HFF-Myc (cell line): Measurements from ENCODE around the gene SELENOS.

Experiments used
- DNase-seq: peaks from one replicate; pipeline ENCODE4 v3.0.0-alpha.2; 2011; ENCODE audit warnings: low read depth; ENCODE audit errors: extremely low read depth
- H3K4me3 ChIP-seq: replicated peaks from 2 replicates; pipeline ENCODE4 v1.5.1; 2011; ENCODE audit warnings: low read depth, mild to moderate bottlenecking, control low read depth, low read length
- TF ChIP-seq, protein P1 (sequence below): IDR thresholded peaks from 2 replicates; pipeline ENCODE4 v1.5.1; 2012; ENCODE audit warnings: mild to moderate bottlenecking, low read depth, low read length, control low read depth; ENCODE audit errors: missing control alignments

The SELENOS gene

DNA sequence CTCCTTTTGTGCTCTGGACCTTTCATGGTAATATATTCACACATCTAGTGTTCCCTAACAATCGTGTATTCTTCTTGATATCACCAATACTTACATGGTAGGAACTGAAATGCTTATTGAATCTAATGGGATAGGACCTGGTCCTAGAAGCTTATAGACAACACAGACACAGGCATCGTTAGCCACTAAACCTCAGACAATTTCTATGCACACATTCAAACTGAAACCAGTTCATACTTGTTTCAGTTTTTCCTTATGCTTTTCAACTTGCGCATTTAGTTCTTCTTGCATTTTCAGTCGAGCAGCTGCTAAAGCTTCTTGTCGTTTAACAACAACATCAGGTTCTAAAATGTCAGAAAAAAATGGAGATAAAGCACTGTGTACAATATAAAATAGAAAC is 2.3 kb downstream of the SELENOS start:
- DNase-seq = no peak
- H3K4me3 ChIP-seq = no peak overlapping the region
- TF ChIP-seq, protein P1, sequence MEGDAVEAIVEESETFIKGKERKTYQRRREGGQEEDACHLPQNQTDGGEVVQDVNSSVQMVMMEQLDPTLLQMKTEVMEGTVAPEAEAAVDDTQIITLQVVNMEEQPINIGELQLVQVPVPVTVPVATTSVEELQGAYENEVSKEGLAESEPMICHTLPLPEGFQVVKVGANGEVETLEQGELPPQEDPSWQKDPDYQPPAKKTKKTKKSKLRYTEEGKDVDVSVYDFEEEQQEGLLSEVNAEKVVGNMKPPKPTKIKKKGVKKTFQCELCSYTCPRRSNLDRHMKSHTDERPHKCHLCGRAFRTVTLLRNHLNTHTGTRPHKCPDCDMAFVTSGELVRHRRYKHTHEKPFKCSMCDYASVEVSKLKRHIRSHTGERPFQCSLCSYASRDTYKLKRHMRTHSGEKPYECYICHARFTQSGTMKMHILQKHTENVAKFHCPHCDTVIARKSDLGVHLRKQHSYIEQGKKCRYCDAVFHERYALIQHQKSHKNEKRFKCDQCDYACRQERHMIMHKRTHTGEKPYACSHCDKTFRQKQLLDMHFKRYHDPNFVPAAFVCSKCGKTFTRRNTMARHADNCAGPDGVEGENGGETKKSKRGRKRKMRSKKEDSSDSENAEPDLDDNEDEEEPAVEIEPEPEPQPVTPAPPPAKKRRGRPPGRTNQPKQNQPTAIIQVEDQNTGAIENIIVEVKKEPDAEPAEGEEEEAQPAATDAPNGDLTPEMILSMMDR = no peak

DNA sequence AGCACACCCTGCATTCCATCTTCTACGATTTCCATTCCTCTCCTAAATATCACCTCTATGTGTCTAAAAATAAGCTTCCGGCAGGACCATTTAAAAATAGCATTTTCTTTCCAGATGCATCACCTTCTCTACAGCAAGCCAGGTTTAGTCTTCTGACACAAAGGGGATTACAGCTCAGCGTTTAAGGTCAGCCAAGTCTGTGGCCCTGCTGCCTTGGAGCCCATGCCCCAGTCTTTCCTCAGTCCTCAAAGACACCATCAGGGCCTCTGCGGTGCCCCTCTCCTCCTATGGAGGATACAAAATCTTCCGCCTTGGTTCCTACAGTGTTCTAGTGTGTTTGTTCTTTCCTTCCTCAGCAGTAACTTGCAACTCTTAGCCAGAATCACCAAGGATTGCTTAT is 3.8 kb downstream of the SELENOS start:
- no peak for DNase-seq
- TF ChIP-seq, protein P1 = no peak
- no peak overlapping the region for H3K4me3 ChIP-seq

DNA sequence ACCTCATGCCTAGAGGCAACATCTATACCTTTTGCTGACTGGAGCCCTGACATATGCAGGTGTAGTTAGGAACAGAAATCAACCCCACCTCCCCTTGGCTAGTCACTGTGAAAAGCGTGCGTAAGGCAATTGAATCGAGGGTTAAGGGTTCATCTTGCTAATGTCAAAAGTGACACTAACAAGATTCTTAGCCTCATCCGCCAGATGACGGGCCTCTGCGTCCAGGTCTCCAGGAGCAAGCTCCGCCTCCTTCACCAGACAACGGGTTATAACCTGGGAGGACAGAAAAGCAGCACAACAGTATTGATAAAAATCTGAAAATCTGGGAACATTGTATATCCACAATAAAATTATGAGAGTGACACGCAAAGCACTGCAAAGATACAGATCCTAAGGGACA is 4.7 kb downstream of the SELENOS start:
- DNase-seq = no peak
- TF ChIP-seq, protein P1 = no peak
- H3K4me3 ChIP-seq = no peak overlapping the region

DNA sequence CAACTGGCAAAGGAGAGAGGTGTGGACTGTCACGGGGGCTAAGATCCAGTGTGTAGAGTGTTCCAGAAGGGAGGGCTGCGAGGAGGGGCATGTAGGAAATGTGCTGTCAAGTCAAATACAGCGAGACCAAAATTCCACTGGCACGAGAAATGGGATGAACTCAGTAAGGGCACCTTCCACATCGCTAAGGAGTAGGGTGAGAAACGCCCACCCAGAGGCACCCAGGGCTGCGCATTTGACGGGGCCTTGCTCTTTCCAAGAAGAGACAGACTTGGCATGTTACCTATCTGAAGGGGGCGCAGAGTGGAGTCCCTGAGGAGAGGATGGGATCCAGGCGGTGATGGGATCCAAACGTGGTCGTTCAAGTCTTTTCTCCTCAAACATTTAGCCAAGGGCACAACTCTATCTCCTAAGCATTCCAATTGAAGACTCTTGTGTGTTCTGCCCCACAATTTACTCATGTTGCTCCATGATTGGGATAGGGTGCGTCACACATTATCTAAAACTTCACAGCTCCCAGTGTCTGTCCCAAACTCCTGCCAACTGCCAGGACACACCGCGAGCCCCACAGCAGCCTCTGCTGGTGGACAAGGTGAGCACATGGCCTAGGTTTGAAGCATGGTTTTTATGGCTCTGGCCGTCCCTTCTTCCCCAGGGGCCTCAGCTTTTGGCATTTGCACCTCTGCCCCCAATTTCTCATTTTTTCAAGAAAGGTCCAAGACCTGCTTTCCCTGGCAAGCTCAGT is 7.6 kb downstream of the SELENOS start:
- no peak overlapping the region for H3K4me3 ChIP-seq
- no peak for DNase-seq
- TF ChIP-seq, protein P1 = peak; percentile 45

DNA sequence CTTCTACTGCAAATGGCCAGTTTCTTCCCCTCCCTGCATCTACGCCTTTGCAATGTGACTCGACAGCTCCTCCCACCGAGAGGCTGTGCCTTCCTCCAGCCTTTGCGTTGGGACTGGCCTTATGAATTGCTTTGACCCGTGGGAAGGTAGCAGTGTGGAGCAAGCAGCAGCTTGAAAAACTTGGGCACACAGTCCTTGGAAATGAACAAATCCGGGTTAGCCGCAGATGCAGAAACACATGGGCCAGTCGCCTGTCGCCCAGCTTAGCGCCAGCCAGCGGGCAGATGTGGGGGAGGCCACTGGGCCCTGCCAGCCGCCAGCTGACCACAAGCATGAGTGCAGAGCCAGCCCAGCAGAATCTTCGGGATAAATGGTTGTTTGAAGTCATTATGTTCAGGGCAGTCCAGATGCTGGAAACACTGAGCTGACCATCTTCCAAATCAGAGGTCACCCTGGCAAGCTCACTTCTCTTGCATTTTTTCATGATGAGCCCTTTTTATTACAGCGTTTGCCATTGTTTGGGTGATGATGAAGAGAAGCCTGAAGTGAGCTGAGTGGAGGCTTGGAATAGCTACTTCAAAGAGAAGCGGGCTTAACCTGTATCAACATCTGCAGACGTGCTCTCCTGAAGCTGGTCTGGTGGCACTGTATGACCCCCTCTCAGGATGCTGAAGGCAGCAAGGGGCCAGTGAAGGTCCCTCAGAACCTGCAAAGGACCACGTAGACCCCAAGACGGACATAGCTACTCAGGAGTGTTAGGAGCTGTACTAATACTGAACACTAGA is 9.8 kb downstream of the SELENOS start:
- H3K4me3 ChIP-seq = no peak overlapping the region
- TF ChIP-seq, protein P1 = no peak
- peak; percentile 51 for DNase-seq

DNA sequence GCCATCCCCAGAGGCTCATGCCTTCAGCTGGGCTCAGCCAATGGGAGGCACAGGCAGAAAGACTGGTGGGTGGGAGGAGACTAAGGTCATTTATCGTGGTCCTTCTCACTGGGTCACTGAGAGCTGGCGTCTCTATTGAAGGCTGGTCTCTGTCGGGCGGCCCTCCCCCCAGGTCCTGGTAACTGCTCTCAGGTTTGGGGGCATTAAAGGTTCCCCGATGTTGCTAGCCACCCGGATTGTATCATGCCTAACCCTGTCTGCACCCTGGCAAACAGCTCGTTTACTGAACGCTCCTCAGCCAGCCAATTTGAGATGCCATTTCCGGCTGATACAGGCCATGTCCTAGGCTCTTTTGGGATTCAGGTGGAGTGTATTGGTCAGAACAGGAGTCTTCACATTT is 10.5 kb downstream of the SELENOS start:
- H3K4me3 ChIP-seq = no peak overlapping the region
- DNase-seq = no peak
- TF ChIP-seq, protein P1 = no peak
